Transverse colon (tissue), 4 donors: ENCODE results near the gene USP6. TPM values are rescaled to one million over a fixed set of nuclear protein-coding genes. Genes with fewer than 3 reads are reported as not detected.
A peak's percentile ranks its signal among the peaks of the same experiment; 100 is the strongest.
"Not testable (repeated sequence)": the region's sequence is repeated elsewhere in the genome, so short reads cannot be mapped to it uniquely, and the experiment has no call there.

ENCODE experiments used
- DNase-seq: peaks from one replicate; pipeline ENCODE4 v3.0.0-alpha.2; 2019
- H3K27ac ChIP-seq, 4 donors: fragments of 200-600 bp; sonication (generic); 2 replicates each; pipeline ENCODE4 v1.5.1; 2016 to 2018; ENCODE audit warnings: inconsistent platforms in 4 of 4
- H3K27me3 ChIP-seq: fragments of 200-600 bp; sonication (generic); 2 replicates; pipeline ENCODE4 v1.5.1; 2017; ENCODE audit warnings: inconsistent platforms
- H3K36me3 ChIP-seq, 4 donors: fragments of 200-600 bp; sonication (generic); 2 replicates each; pipeline ENCODE4 v1.5.1; 2017 to 2019; ENCODE audit warnings: inconsistent platforms in 4 of 4
- H3K4me1 ChIP-seq, 4 donors: fragments of 200-600 bp; sonication (generic); 2 replicates each; pipeline ENCODE4 v1.5.1; 2017 to 2020; ENCODE audit warnings: inconsistent platforms in 4 of 4
- H3K4me3 ChIP-seq, 4 donors: fragments of 200-600 bp; sonication (generic); 1 replicate in 1 of 4; 2 replicates in 3 of 4; pipeline versions ENCODE4 v1.5.1 to v1.6.1; 2017 to 2019; ENCODE audit warnings: inconsistent platforms in 4 of 4
- H3K9me3 ChIP-seq, 2 donors: fragments of 200-600 bp; sonication (generic); 2 replicates each; pipeline ENCODE4 v1.5.1; 2017 to 2019; ENCODE audit warnings: inconsistent platforms in 2 of 2
- CTCF ChIP-seq, 5 experiments: fragments of 200-600 bp in 3 of 5; fragments of 450-650 bp in 2 of 5; sonication (generic) in 3 of 5; IDR thresholded peaks; 1 replicate in 2 of 5; 2 replicates in 3 of 5; pipeline ENCODE4 v1.5.1; 2016 to 2017; ENCODE audit warnings: antibody characterized with exemption in 5 of 5, inconsistent platforms in 3 of 5, mild to moderate bottlenecking in 2 of 5, moderate library complexity in 1 of 5
- EP300 ChIP-seq: sonication (generic); formaldehyde crosslinking; IDR thresholded peaks from one replicate; pipeline ENCODE4 v1.6.1; 2017; ENCODE audit warnings: antibody characterized with exemption, low read depth
- POLR2A ChIP-seq: fragments of 450-650 bp; IDR thresholded peaks from one replicate; pipeline ENCODE4 v1.6.1; 2016; ENCODE audit warnings: antibody characterized with exemption, mild to moderate bottlenecking, moderate library complexity
- POLR2AphosphoS5 ChIP-seq, 3 donors: sonication (generic); formaldehyde crosslinking; IDR thresholded peaks; one replicate each; pipeline ENCODE4 v1.6.1; 2016; ENCODE audit warnings: antibody characterized with exemption in 3 of 3
- WGBS, 2 donors: methylation state at CpG; one replicate each; pipeline ENCODE4 v1.1.5; 2018; ENCODE audit warnings: low coverage in 1 of 2; 5-methylcytosine and 5-hydroxymethylcytosine counted together
- in situ Hi-C, 4 donors: fragments of 200-750 bp; cut with MboI; loops; one replicate each; pipeline versions ENCODE4 v1.15.0 to v1.15.1; 2017; ENCODE audit warnings: low sequenced_read_pairs in 3 of 4, low pct_ligation_motif_present in 1 of 4, low pct_unique_long_range_greater_than_20kb in 1 of 4
- intact Hi-C: fragments of 100-400 bp; cut with DNase I; formaldehyde crosslinking; loops from one replicate; pipeline ENCODE4 v1.15.1; 2023; ENCODE audit warnings: low total_unique reads
- total RNA-seq, 4 donors: library from RNA; depleted of rRNA; stranded (reverse); fragments of >200 nt; gene quantifications; one replicate each; pipeline ENCODE4 v1.1.0, GENCODE V29; 2016

Gene USP6
- total RNA-seq, 4 donors from 2014 or later: under 0.01 to 0.82 TPM; not detected in 2

- Histone ChIP-seq H3K4me1 (no peaks in the 10 kb centered on the region), H3K27me3 (no peaks in the 10 kb centered on the region), H3K4me3 (no peak overlapping the region), H3K9me3 (no peaks in the 10 kb centered on the region), H3K36me3 (no peaks in the 10 kb centered on the region), H3K27ac (no peak overlapping the region)
- DNase-seq: no peak
- TF ChIP-seq EP300: no peak
- TF ChIP-seq CTCF (IDR thresholded peaks at IDR 0.05): no peak
- TF ChIP-seq POLR2A: no peak
- no peak for TF ChIP-seq POLR2AphosphoS5 (IDR thresholded peaks at IDR 0.05)
- intact Hi-C loops (no loop called here), in situ Hi-C loops (no loop called here)
- WGBS, 2 donors: 95% methylated on average over 5 of the region's 5 CpGs; no CpG with 5 or more reads in 1 of the 2 donors
Observed at GRCh38 chr17:5139458-5139732, 23.6 kb downstream of the USP6 start.

- H3K9me3 ChIP-seq, H3K4me3 ChIP-seq, H3K36me3 ChIP-seq, intact Hi-C loops, H3K27ac ChIP-seq, DNase-seq, in situ Hi-C loops, H3K27me3 ChIP-seq, H3K4me1 ChIP-seq: not testable (repeated sequence)
- 83 to 93% methylated on average over 1 to 17 of the region's 18 CpGs for WGBS, 2 donors
Observed at GRCh38 chr17:5142877-5143276, 27.0 kb downstream of the USP6 start.

GRCh38 chr17:5146122-5146521 is 30.3 kb downstream of the USP6 start:
- intact Hi-C loops, H3K4me1 ChIP-seq, H3K4me3 ChIP-seq, H3K27me3 ChIP-seq, in situ Hi-C loops, H3K36me3 ChIP-seq, DNase-seq, H3K9me3 ChIP-seq, H3K27ac ChIP-seq: not testable (repeated sequence)
- WGBS, 2 donors: 50 to 67% methylated on average over 1 of the region's 1 CpG

GRCh38 chr17:5160702-5161101 is 44.9 kb downstream of the USP6 start:
- WGBS, 2 donors: 80% methylated on average over 1 of the region's 1 CpG; no CpG with 5 or more reads in 1 of the 2 donors
- DNase-seq, in situ Hi-C loops, H3K4me3 ChIP-seq, H3K36me3 ChIP-seq, H3K27ac ChIP-seq, H3K27me3 ChIP-seq, H3K9me3 ChIP-seq, intact Hi-C loops, H3K4me1 ChIP-seq: not testable (repeated sequence)

- 83% methylated on average over 3 of the region's 3 CpGs; no CpG with 5 or more reads in 1 of the 2 donors for WGBS, 2 donors
- in situ Hi-C loops: not testable (repeated sequence)
Observed at GRCh38 chr17:5161793-5162192, 46.0 kb downstream of the USP6 start.

GRCh38 chr17:5164436-5164835 is 48.6 kb downstream of the USP6 start:
- H3K27me3 ChIP-seq: no peaks in the 10 kb centered on the region
- no peak overlapping the region for H3K4me3 ChIP-seq
- WGBS, 2 donors: 81 to 85% methylated on average over 4 to 6 of the region's 6 CpGs
- no peaks in the 10 kb centered on the region for H3K36me3 ChIP-seq
- no peaks in the 10 kb centered on the region for H3K9me3 ChIP-seq
- no peak for DNase-seq
- H3K27ac ChIP-seq: no peak overlapping the region
- no peak for TF ChIP-seq EP300
- H3K4me1 ChIP-seq: peaks cover 0 to 18% (median 8%) of the 10 kb centered on the region in 4 donors
- in situ Hi-C loops (no loop called here), intact Hi-C loops (no loop called here)

More at GRCh38 chr17:5161793-5162192, 46.0 kb downstream of the USP6 start:
- intact Hi-C loops, H3K9me3 ChIP-seq, H3K36me3 ChIP-seq, H3K27ac ChIP-seq, DNase-seq, H3K27me3 ChIP-seq, H3K4me3 ChIP-seq: not testable (repeated sequence)
- H3K4me1 ChIP-seq: peaks cover 0 to 14% (median 7%) of the 10 kb centered on the region in 4 donors

GRCh38 chr17:5165791-5166564 is 50.1 kb downstream of the USP6 start:
- Histone ChIP-seq H3K4me1 (peaks cover 0 to 18% (median 8%) of the 10 kb centered on the region in 4 donors), H3K27ac (peak overlapping the region; percentile 26 to 55 (median 35))
- intact Hi-C loops, DNase-seq, H3K4me3 ChIP-seq, H3K27me3 ChIP-seq, in situ Hi-C loops, H3K36me3 ChIP-seq, H3K9me3 ChIP-seq: not testable (repeated sequence)
- WGBS, 2 donors: 35% methylated on average over 6 of the region's 7 CpGs; no CpG with 5 or more reads in 1 of the 2 donors

- DNase-seq, in situ Hi-C loops, H3K4me1 ChIP-seq, H3K27me3 ChIP-seq, H3K27ac ChIP-seq, H3K4me3 ChIP-seq, intact Hi-C loops: not testable (repeated sequence)
- Histone ChIP-seq H3K36me3 (peaks cover 0 to 16% (median 0%) of the 10 kb centered on the region in 4 donors), H3K9me3 (peaks cover 42 to 48% of the 10 kb centered on the region in 2 donors)
- WGBS, 2 donors: 96 to 100% methylated on average over 3 to 7 of the region's 7 CpGs
Observed at GRCh38 chr17:5175027-5175426, 59.2 kb downstream of the USP6 start.
